BJ (cell line): ENCODE measurements around the gene STARD3. TPM values are rescaled to one million over a fixed set of nuclear protein-coding genes. Genes with fewer than 3 reads are reported as not detected.

Experiments used
- CTCF ChIA-PET: fragments of 350-600 bp; formaldehyde crosslinking; extraction: SDS; loops from one replicate; lab custom pipeline; 2021; ENCODE audit warnings: antibody characterized with exemption, inconsistent platforms; lab: Yijun Ruan, JAX
- POLR2A ChIA-PET: fragments of 300-600 bp; sonication (Branson Sonifier 250); formaldehyde crosslinking; extraction: SDS; loops from one replicate; lab custom pipeline; 2021; ENCODE audit warnings: antibody characterized with exemption; lab: Charles Lee
- DNase-seq: peaks from one replicate; pipeline ENCODE4 v3.0.0-alpha.2; 2011; ENCODE audit warnings: low read depth
- H3K27me3 ChIP-seq: 2 replicates; pipeline ENCODE4 v1.6.0; 2011; ENCODE audit warnings: low read length; ENCODE audit not compliant: control insufficient read depth, insufficient read depth
- H3K36me3 ChIP-seq: 2 replicates; pipeline ENCODE4 v1.5.1; 2011; ENCODE audit warnings: low read length; ENCODE audit not compliant: control insufficient read depth, insufficient read depth
- H3K4me3 ChIP-seq: 2 replicates; pipeline ENCODE4 v1.5.1; 2011; ENCODE audit warnings: low read depth, mild to moderate bottlenecking, control low read depth, low read length
- CTCF ChIP-seq: IDR thresholded peaks from 2 replicates; pipeline ENCODE4 v1.5.1; 2011; ENCODE audit warnings: low read depth, mild to moderate bottlenecking, control low read depth, inconsistent platforms, low read length, moderate library complexity; ENCODE audit not compliant: insufficient read depth
- polyA plus RNA-seq: library from polyadenylated mRNA; depleted of rRNA; stranded (reverse); fragments of >200 nt; gene quantifications from 2 replicates; pipeline ENCODE4 v1.2.3, GENCODE V29; 2011

The STARD3 gene
- polyA plus RNA-seq, 1 experiment, result 93.8 TPM

- POLR2A ChIA-PET, result no interaction called here
- Histone ChIP-seq H3K27me3 (peaks cover 75% of the 10 kb centered on the region), H3K36me3 (no peaks in the 10 kb centered on the region), H3K4me3 (no peak overlapping the region)
- CTCF ChIA-PET, result interaction anchor here (1.9 to 5.8 kb wide), 2 partner anchors 23 to 51 kb away, joined by 5 to 35 read pairs; no protein-coding TSS in a partner anchor
- no peak for TF ChIP-seq CTCF
- DNase-seq, result no peak
Measured at GRCh38 chr17:39599004-39599664, 37.8 kb upstream of the STARD3 start.

- ChIA-PET CTCF (interaction anchor here (1.2 to 5.8 kb wide), 3 partner anchors 23 to 52 kb away, joined by 3 to 35 read pairs (median 5); no protein-coding TSS in a partner anchor), POLR2A (no interaction called here)
- no peak for DNase-seq
- H3K4me3 ChIP-seq, result no peak overlapping the region
- TF ChIP-seq CTCF, result no peak
- peaks cover 77% of the 10 kb centered on the region for H3K27me3 ChIP-seq
- H3K36me3 ChIP-seq, result no peaks in the 10 kb centered on the region
Measured at GRCh38 chr17:39599665-39600231, 37.2 kb upstream of the STARD3 start.

- ChIA-PET POLR2A (no interaction called here), CTCF (interaction anchor here (1.2 to 5.8 kb wide), 3 partner anchors 22 to 53 kb away, joined by 3 to 35 read pairs (median 5); no protein-coding TSS in a partner anchor)
- no peaks in the 10 kb centered on the region for H3K36me3 ChIP-seq
- no peak for TF ChIP-seq CTCF
- H3K27me3 ChIP-seq, result peaks cover 82% of the 10 kb centered on the region
- DNase-seq, result no peak
- H3K4me3 ChIP-seq, result no peak overlapping the region
Measured at GRCh38 chr17:39600288-39600996, 36.5 kb upstream of the STARD3 start.

- Histone ChIP-seq H3K4me3 (no peak overlapping the region), H3K36me3 (no peaks in the 10 kb centered on the region), H3K27me3 (peaks cover 81% of the 10 kb centered on the region)
- ChIA-PET CTCF (interaction anchor here (1.2 to 5.8 kb wide), 3 partner anchors 21 to 53 kb away, joined by 3 to 35 read pairs (median 5); no protein-coding TSS in a partner anchor), POLR2A (no interaction called here)
- TF ChIP-seq CTCF, result no peak
- no peak for DNase-seq
Measured at GRCh38 chr17:39600997-39601597, 35.8 kb upstream of the STARD3 start.
